ENCODE results near the gene OR52A5.

OR52A5 gene

DNA sequence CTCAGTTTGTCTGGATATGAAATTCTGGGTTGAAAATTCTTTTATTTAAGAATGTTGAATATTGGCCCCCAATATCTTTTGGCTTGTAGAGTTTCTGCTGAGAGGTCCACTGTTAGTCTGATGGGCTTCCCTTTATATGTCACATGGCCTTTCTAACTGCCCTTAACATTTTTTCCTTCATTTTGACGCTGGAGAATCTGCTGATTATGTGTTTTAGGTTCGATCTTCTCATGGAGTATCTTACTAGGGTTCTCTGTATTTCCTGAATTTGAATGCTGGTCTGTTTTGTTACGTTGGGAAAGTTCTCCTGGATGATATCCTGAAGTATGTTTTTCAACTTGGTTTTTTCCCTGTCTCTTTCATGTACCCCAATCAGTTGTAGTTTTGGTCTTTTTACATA is 22.8 kb downstream of the OR52A5 start:
- DNase-seq (ENCODE audit: low read depth), result no peak

DNA sequence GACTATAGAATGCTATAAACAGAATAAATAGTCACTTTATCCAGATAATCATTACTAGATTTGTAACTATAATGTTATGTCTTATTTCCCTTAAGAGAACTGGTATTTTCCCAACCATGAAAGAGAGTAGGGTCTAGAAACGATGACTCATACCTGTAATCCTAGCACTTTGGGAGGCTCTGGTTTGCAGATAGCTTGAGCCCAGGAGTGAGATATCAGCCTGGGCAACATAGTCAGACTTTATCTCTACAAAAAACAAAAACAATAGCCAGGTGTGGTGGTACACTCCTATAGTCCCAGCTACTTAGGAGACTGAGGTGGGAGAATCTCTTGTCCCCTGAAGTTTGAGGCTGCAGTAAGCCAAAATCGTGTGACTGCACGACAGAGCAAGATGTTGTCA is 30.9 kb downstream of the OR52A5 start:
- no peak for DNase-seq (ENCODE audit: low read depth)

DNA sequence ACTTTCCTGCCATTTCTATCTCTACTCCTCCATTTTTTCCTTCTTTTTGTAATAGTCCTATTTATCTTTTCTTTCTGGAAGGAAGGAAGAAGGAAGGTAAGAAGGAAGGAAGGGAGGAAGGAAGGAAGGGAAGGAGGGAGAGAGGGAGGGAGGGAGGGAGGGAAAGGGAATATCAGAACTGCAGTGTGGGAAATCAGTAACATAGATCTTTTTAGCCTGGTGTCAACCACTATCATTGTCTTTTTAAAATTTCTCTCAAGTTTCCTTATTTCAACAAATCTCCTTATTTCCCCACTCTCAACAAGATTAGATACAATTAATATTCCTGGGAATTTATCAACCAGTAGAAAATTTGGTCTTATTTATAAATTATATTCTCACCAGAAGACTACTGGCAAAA is 35.1 kb downstream of the OR52A5 start:
- no peak for DNase-seq (ENCODE audit: low read depth)

DNA sequence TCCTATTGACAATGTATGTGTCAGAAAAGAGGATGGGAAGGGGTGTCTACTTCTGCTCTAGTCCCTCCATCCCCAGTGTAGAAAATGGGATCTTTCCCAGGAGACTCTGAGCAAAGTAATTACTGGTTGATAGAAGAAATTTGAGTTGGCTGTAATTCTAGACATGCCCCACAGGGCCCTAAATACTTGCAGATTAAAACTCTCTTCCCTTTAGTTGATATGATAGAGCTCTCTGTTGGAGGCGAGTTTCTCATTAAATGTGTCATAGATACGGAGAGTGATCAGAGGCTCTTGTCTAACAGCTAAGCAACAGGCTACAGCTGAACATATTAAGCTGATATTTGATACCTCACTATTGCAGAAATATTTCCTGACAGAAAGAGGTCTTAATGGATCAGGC is 35.9 kb downstream of the OR52A5 start:
- DNase-seq (ENCODE audit: low read depth), result no peak

DNA sequence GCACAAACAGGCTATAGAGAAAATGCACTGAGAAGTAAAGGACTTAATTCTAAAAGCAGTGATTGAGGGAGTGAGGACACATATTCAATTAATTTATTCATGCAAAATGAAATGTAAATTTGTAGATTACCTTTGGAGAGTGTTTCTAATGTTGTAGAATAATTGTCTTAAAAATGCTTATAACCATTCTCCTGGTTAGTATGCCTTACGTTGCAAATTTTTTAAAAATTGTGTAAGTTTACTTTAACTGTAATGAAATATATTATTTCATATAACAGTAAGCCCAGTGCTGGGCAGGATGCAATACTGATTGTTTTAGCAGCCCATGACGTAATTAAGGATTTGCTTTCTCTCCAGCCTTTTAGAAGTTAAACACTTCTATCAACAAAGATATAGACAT is 42.1 kb downstream of the OR52A5 start:
- no peak for DNase-seq (ENCODE audit: low read depth)

DNA sequence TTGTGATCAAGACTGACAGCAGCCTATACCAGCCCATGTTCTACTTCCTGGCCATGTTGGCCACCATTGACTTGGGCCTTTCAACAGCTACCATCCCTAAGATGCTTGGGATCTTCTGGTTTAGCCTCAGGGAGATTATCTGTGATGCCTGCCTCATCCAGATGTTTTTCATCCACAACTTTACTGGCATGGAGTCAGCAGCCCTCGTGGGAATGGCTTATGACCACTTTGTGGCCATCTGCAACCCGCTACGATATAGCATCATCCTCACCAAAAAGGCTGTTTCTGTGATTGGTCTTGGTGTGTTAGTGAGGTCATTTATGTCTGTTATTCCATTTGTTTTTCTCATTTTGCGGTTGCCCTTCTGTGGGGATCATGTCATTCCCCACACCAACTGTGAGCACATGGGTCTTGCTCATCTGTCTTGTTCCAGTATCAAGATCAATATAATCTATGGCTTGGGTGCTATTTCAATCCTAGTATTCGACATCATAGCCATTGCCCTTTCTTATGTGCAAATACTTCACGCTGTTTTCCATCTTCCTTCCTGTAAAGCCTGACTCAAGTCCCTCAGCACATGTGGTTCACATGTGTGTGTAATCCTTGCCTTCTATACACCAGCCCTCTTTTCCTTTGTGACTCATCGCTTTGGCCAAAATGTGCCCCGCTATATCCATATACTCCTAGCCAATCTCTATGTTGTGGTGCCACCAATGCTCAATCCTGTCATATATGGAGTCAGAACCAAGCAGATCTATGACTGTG is 45.2 kb downstream of the OR52A5 start:
- no peak for DNase-seq (ENCODE audit: low read depth)

DNA sequence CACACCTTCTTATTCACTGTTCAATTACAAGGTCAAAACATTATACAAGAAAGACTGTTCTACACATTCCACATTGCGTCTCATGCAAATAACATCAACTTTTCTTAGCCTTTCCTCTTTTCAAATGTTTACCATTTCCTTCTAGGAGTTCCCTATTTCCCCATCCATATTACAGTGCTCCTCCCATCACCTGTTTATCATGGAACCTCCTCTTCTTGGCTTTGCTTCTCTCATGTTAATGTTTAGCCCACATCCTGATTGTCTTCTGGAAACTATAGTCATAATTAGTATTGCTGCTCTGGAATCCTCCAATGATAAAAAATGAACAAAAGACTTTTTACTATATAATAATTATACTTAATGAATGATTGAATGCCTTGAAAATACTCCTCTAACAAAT is 47.5 kb downstream of the OR52A5 start:
- no peak for DNase-seq (ENCODE audit: low read depth)

DNA sequence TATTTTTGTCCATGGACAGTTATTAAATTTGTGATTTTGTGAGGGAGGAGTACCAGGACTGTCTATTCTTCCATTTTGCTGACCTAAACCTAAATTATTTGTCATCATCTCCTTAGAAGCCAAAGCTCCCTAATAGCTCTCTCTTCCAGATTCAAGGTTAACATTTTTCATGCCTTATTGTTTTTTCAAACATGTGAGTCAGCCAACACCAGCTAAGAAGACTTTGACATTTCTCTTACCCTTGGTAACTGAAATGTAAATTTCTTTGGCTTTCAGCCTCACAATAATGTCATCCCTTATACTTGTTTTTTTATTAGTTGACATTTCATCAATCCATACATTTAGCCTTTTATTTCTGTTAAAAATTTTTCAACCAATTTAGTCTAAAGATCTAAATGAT is 49.6 kb downstream of the OR52A5 start:
- DNase-seq (ENCODE audit: low read depth), result no peak

DNA sequence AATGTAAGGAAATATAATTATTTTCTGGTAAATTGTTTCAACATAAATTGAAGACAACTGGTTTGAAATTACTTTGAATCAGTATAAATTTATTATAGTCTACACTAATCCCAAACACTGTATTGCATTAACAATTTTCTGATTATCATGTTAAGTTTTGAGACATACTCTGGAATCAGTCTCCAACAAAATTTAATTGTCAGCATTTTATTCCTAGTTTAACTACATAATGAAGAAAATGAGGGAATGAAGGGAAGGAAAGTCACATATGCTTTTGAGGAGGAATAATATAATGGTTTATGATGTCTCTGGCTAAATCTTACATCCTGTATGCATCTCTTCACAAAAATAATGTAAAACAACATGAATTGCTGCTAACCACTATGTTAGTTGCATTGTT is 54.6 kb downstream of the OR52A5 start:
- DNase-seq (ENCODE audit: low read depth), result no peak

DNA sequence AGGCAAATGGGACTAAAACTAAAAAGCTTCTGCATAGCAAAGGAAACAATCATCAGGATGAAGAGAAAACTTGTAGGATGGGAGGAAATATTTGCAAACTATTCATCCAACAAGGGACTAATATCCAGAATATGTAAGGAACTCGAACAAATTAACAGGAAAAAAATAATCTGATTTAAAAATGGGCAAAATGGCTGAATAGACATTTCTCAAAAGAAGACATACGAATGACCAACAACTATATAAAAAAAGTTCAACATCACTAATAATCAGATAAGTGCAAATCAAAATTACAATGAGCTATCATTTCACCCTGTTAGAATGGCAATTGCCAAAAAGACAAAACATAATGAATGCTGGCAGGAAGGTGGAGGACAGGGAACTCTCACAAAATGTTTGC is 56.8 kb downstream of the OR52A5 start:
- no peak for DNase-seq (ENCODE audit: low read depth)

Measured in GM04504 (cell line).